SK-N-SH (cell line): ENCODE measurements around the gene MYO18B. TPM values are rescaled to one million over a fixed set of nuclear protein-coding genes. Genes with fewer than 3 reads are reported as not detected.

Source experiments
- CTCF ChIA-PET: fragments of 300-600, 350-600 bp; formaldehyde crosslinking; extraction: SDS; loops from one replicate; lab custom pipeline; 2021; lab: Yijun Ruan, JAX
- POLR2A ChIA-PET: fragments of 350-600 bp; sonication (Branson Sonifier 250); formaldehyde crosslinking; extraction: SDS; loops from one replicate; lab custom pipeline; 2020; ENCODE audit warnings: antibody characterized with exemption, inconsistent platforms; lab: Yijun Ruan, JAX
- DNase-seq: peaks from one replicate; pipeline ENCODE4 v3.0.0; 2012
- H2AFZ ChIP-seq: fragments of 200-600 bp; sonication (generic); 2 replicates; pipeline ENCODE4 v1.8.1; 2016; ENCODE audit warnings: antibody characterized with exemption, mild to moderate bottlenecking, low read depth
- H3F3A ChIP-seq: fragments of 200-600 bp; sonication (generic); replicated peaks from 2 replicates; pipeline ENCODE3; 2016; ENCODE audit warnings: antibody characterized with exemption, mild to moderate bottlenecking; ENCODE audit not compliant: insufficient read depth
- H3K27ac ChIP-seq, 2 experiments: fragments of 200-500 bp in 1 of 2; fragments of 200-600 bp in 1 of 2; sonication (Bioruptor generic) in 1 of 2; sonication (generic), shearing (Covaris generic) in 1 of 2; 2 replicates each; pipeline versions ENCODE4 v1.5.1 to v1.6.1; 2014 to 2016; ENCODE audit warnings: low read depth in 2 of 2, inconsistent platforms in 1 of 2, low read length in 1 of 2, mild to moderate bottlenecking in 1 of 2, mixed read lengths in 1 of 2
- H3K27me3 ChIP-seq: fragments of 200-600 bp; sonication (generic), shearing (Covaris generic); 2 replicates; pipeline ENCODE4 v1.6.1; 2016; ENCODE audit warnings: mixed run types; ENCODE audit not compliant: insufficient read depth
- H3K36me3 ChIP-seq, 2 experiments: fragments of 200-500 bp in 1 of 2; fragments of 200-600 bp in 1 of 2; sonication (Bioruptor generic) in 1 of 2; sonication (generic) in 1 of 2; replicated peaks in 1 of 2; 2 replicates each; pipeline versions ENCODE3 to v1.5.1; 2014 to 2016; ENCODE audit warnings: low read length in 1 of 2, mild to moderate bottlenecking in 1 of 2; ENCODE audit not compliant: insufficient read depth in 2 of 2, control insufficient read depth in 1 of 2
- H3K4me1 ChIP-seq, 2 experiments: fragments of 200-500 bp in 1 of 2; fragments of 200-600 bp in 1 of 2; sonication (Bioruptor generic) in 1 of 2; sonication (generic), shearing (Covaris generic) in 1 of 2; 2 replicates each; pipeline versions ENCODE4 v1.5.1 to v1.6.1; 2014 to 2016; ENCODE audit warnings: low read depth in 1 of 2, low read length in 1 of 2, mixed run types in 1 of 2; ENCODE audit not compliant: insufficient read depth in 2 of 2, control insufficient read depth in 1 of 2
- H3K4me2 ChIP-seq: fragments of 200-600 bp; sonication (generic), shearing (Covaris generic); 2 replicates; pipeline ENCODE4 v1.6.1; 2017; ENCODE audit warnings: mixed run types
- H3K4me3 ChIP-seq, 2 experiments: fragments of 200-500 bp in 1 of 2; fragments of 200-600 bp in 1 of 2; sonication (Bioruptor generic) in 1 of 2; sonication (generic), shearing (Covaris generic) in 1 of 2; 2 replicates each; pipeline versions ENCODE4 v1.5.1 to v1.8.1; 2014 to 2016; ENCODE audit warnings: low read depth in 2 of 2, inconsistent platforms in 1 of 2, low read length in 1 of 2, mild to moderate bottlenecking in 1 of 2, mixed read lengths in 1 of 2, moderate library complexity in 1 of 2
- H3K79me2 ChIP-seq: fragments of 200-600 bp; sonication (generic); 2 replicates; pipeline ENCODE4 v1.8.1; 2017; ENCODE audit warnings: mild to moderate bottlenecking; ENCODE audit not compliant: insufficient read depth
- H3K9ac ChIP-seq: fragments of 200-600 bp; sonication (generic); 2 replicates; pipeline ENCODE4 v1.6.1; 2017; ENCODE audit warnings: mixed run types
- H3K9me2 ChIP-seq: fragments of 200-600 bp; sonication (generic); 2 replicates; pipeline ENCODE4 v1.6.1; 2017; ENCODE audit warnings: mixed run types
- H3K9me3 ChIP-seq: fragments of 200-600 bp; sonication (generic); 2 replicates; pipeline ENCODE4 v1.6.1; 2017; ENCODE audit warnings: mixed run types, mild to moderate bottlenecking, moderate library complexity
- H4K20me1 ChIP-seq: fragments of 200-600 bp; sonication (generic); 2 replicates; pipeline ENCODE4 v1.6.1; 2017; ENCODE audit warnings: mild to moderate bottlenecking, mixed run types; ENCODE audit not compliant: insufficient read depth
- ELF1 ChIP-seq: IDR thresholded peaks from 2 replicates; pipeline ENCODE4 v1.4.0; 2012
- EZH2phosphoT487 ChIP-seq: fragments of 200-600 bp; sonication (generic); IDR thresholded peaks from 2 replicates; pipeline ENCODE4 v1.6.1; 2017; ENCODE audit warnings: low read depth, mixed run types, mild to moderate bottlenecking, antibody characterized with exemption, moderate library complexity, borderline replicate concordance
- FOXJ3 ChIP-seq: sonication (generic); formaldehyde crosslinking; IDR thresholded peaks from 2 replicates; pipeline ENCODE4 v1.5.1; 2020; ENCODE audit warnings: mild to moderate bottlenecking, missing genetic modification reagents
- GABPA ChIP-seq: IDR thresholded peaks from 2 replicates; pipeline ENCODE4 v1.4.0; 2012; ENCODE audit warnings: low read depth, mild to moderate bottlenecking
- GATA2 ChIP-seq: sonication (generic); formaldehyde crosslinking; IDR thresholded peaks from 2 replicates; pipeline ENCODE4 v1.5.0; 2020; ENCODE audit warnings: mild to moderate bottlenecking, missing genetic modification reagents
- MXI1 ChIP-seq: IDR thresholded peaks from 2 replicates; pipeline ENCODE4 v1.6.1; 2012; ENCODE audit warnings: mild to moderate bottlenecking, low read depth, low read length, improper control_type of control experiment
- NRF1 ChIP-seq: IDR thresholded peaks from 2 replicates; pipeline ENCODE4 v1.6.1; 2012; ENCODE audit warnings: low read depth, mild to moderate bottlenecking, low read length
- POLR2AphosphoS5 ChIP-seq: IDR thresholded peaks from 2 replicates; pipeline ENCODE4 v1.6.1; 2012; ENCODE audit warnings: low read depth, low read length
- RAD21 ChIP-seq: IDR thresholded peaks from 2 replicates; pipeline ENCODE4 v1.6.1; 2012; ENCODE audit warnings: mild to moderate bottlenecking, low read length
- RXRA ChIP-seq: IDR thresholded peaks from 2 replicates; pipeline ENCODE4 v1.4.0; 2012; ENCODE audit warnings: low read depth, mild to moderate bottlenecking, borderline replicate concordance
- SMC3 ChIP-seq: IDR thresholded peaks from 2 replicates; pipeline ENCODE4 v1.6.1; 2012; ENCODE audit warnings: low read depth, low read length, improper control_type of control experiment
- TCF12 ChIP-seq: IDR thresholded peaks from 2 replicates; pipeline ENCODE4 v1.4.0; 2012
- TEAD4 ChIP-seq: IDR thresholded peaks from 2 replicates; pipeline ENCODE4 v1.4.0; 2012; ENCODE audit warnings: mild to moderate bottlenecking, borderline replicate concordance; ENCODE audit not compliant: insufficient read depth
- WGBS: methylation state at CpG from one replicate; pipeline ENCODE4 v1.1.6; 2017; ENCODE audit warnings: low lambda C conversion rate; 5-methylcytosine and 5-hydroxymethylcytosine counted together
- polyA plus RNA-seq, 3 experiments: library from polyadenylated mRNA; depleted of rRNA; stranded (reverse); fragments of >200 nt; gene quantifications; 2 replicates each; pipeline ENCODE4 v1.2.3, GENCODE V29; 2012
- TF ChIP-seq, protein P1 (sequence below): IDR thresholded peaks from 2 replicates; pipeline ENCODE4 v1.4.0; 2012; ENCODE audit warnings: low read depth, borderline replicate concordance
- TF ChIP-seq, protein P2 (sequence below): fragments of 150-350 bp; IDR thresholded peaks from 2 replicates; pipeline ENCODE4 v1.6.1; 2016; ENCODE audit warnings: mild to moderate bottlenecking, low read depth, low read length
- TF ChIP-seq, protein P3 (sequence below): IDR thresholded peaks from 2 replicates; pipeline ENCODE4 v1.4.0; 2012; ENCODE audit warnings: low read depth
- TF ChIP-seq, protein P4 (sequence below): IDR thresholded peaks from 2 replicates; pipeline ENCODE4 v1.4.0; 2012; ENCODE audit warnings: low read depth, borderline replicate concordance
- TF ChIP-seq, protein P5 (sequence below): IDR thresholded peaks from 2 replicates; pipeline ENCODE4 v1.6.1; 2012; ENCODE audit warnings: mild to moderate bottlenecking, low read depth, low read length, moderate library complexity

MYO18B gene
- polyA plus RNA-seq, 1 of the 3 experiments (the other 2 are of a cell fraction) = 0.05 TPM

DNA sequence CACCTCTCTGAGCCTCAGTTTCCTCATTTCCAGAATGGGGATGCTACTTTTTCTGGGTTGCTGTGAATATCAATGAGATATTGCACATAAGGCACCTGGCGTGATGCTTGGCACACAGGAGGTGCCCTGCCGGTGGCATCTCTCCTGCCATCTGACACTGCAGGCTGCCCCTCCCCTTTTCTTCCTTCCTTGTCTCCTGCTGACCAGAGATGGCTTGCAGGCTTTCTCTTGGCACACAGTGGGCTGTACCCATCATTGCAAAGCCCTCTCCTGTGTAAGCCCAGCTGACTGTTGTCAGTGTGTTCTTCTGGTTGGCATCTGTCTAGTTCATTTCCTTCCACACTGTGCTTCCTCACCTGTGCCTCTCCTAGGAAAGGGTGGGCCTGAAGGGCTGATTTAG is 91.7 kb downstream of the MYO18B start:
- H3K4me1 ChIP-seq = no peaks in the 10 kb centered on the region
- CTCF ChIA-PET = no interaction called here
- no peaks in the 10 kb centered on the region for H3K79me2 ChIP-seq
- no peaks in the 10 kb centered on the region for H3K9me2 ChIP-seq
- WGBS = 85% methylated on average over 2 of the region's 2 CpGs
- no peak overlapping the region for H3K4me3 ChIP-seq
- H3K9ac ChIP-seq = no peak overlapping the region
- no peak overlapping the region for H3K27ac ChIP-seq
- DNase-seq = no peak
- H3F3A ChIP-seq = no peaks in the 10 kb centered on the region
- no peaks in the 10 kb centered on the region for H4K20me1 ChIP-seq
- H3K36me3 ChIP-seq = no peaks in the 10 kb centered on the region
- H3K4me2 ChIP-seq = no peak overlapping the region
- no peaks in the 10 kb centered on the region for H3K9me3 ChIP-seq
- TF ChIP-seq ELF1 (no peak), POLR2AphosphoS5 (no peak), RXRA (no peak), TEAD4 (no peak), NRF1 (no peak), TCF12 (no peak), MXI1 (no peak), GABPA (no peak), FOXJ3 (CRISPR knock-in tag) (no peak), SMC3 (no peak)
- TF ChIP-seq, protein P1, sequence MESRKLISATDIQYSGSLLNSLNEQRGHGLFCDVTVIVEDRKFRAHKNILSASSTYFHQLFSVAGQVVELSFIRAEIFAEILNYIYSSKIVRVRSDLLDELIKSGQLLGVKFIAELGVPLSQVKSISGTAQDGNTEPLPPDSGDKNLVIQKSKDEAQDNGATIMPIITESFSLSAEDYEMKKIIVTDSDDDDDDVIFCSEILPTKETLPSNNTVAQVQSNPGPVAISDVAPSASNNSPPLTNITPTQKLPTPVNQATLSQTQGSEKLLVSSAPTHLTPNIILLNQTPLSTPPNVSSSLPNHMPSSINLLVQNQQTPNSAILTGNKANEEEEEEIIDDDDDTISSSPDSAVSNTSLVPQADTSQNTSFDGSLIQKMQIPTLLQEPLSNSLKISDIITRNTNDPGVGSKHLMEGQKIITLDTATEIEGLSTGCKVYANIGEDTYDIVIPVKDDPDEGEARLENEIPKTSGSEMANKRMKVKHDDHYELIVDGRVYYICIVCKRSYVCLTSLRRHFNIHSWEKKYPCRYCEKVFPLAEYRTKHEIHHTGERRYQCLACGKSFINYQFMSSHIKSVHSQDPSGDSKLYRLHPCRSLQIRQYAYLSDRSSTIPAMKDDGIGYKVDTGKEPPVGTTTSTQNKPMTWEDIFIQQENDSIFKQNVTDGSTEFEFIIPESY = no peak
- TF ChIP-seq, protein P2, sequence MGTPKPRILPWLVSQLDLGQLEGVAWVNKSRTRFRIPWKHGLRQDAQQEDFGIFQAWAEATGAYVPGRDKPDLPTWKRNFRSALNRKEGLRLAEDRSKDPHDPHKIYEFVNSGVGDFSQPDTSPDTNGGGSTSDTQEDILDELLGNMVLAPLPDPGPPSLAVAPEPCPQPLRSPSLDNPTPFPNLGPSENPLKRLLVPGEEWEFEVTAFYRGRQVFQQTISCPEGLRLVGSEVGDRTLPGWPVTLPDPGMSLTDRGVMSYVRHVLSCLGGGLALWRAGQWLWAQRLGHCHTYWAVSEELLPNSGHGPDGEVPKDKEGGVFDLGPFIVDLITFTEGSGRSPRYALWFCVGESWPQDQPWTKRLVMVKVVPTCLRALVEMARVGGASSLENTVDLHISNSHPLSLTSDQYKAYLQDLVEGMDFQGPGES = no peak
- TF ChIP-seq, protein P3, sequence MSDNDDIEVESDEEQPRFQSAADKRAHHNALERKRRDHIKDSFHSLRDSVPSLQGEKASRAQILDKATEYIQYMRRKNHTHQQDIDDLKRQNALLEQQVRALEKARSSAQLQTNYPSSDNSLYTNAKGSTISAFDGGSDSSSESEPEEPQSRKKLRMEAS = no peak
- TF ChIP-seq, protein P4, sequence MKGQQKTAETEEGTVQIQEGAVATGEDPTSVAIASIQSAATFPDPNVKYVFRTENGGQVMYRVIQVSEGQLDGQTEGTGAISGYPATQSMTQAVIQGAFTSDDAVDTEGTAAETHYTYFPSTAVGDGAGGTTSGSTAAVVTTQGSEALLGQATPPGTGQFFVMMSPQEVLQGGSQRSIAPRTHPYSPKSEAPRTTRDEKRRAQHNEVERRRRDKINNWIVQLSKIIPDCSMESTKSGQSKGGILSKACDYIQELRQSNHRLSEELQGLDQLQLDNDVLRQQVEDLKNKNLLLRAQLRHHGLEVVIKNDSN = no peak
- POLR2A ChIA-PET = no interaction called here
- H2AFZ ChIP-seq = no peak overlapping the region
- H3K27me3 ChIP-seq = no peaks in the 10 kb centered on the region

DNA sequence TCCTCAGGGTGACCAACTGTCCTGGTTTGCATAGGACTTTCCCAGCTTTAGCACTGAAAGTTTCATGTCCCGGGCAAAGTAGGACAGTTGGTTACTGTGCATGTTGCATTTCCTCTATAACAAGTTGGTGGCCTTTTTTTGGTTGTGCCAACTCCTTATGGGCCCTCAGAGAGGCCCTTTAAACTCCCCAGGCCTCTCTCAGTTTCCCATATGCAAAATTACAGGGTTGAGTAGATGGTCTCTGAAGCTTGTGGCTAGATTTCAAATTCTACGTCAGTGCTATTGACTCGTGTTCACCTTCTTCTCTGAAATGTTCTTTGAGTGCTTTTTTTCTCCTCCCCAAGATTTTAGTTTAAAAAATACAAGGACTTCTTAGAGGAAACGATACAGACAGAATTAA is 92.5 kb downstream of the MYO18B start:
- no peaks in the 10 kb centered on the region for H3K36me3 ChIP-seq
- H3K9me3 ChIP-seq = no peaks in the 10 kb centered on the region
- H3K9ac ChIP-seq = no peak overlapping the region
- H3K27ac ChIP-seq = no peak overlapping the region
- H4K20me1 ChIP-seq = no peaks in the 10 kb centered on the region
- no peak overlapping the region for H3K4me3 ChIP-seq
- H3K4me1 ChIP-seq = no peaks in the 10 kb centered on the region
- no peak for DNase-seq
- H2AFZ ChIP-seq = no peak overlapping the region
- 39% methylated on average over 4 of the region's 4 CpGs for WGBS
- no peaks in the 10 kb centered on the region for H3K9me2 ChIP-seq
- no peak overlapping the region for H3K4me2 ChIP-seq
- ChIA-PET CTCF (interaction anchor here (1.6 kb wide), 1 partner anchor 20 kb away, joined by 3 read pairs; no protein-coding TSS in a partner anchor), POLR2A (no interaction called here)
- H3K79me2 ChIP-seq = no peaks in the 10 kb centered on the region
- no peaks in the 10 kb centered on the region for H3F3A ChIP-seq
- H3K27me3 ChIP-seq = no peaks in the 10 kb centered on the region
- TF ChIP-seq EZH2phosphoT487 = no peak
- no peak for TF ChIP-seq RXRA
- TF ChIP-seq POLR2AphosphoS5 = no peak
- TF ChIP-seq NRF1 = no peak
- no peak for TF ChIP-seq ELF1
- TF ChIP-seq GATA2 (CRISPR knock-in tag) = no peak
- TF ChIP-seq, protein P2 = no peak
- TF ChIP-seq, protein P3 = no peak
- TF ChIP-seq RAD21 = no peak
- TF ChIP-seq MXI1 = no peak
- TF ChIP-seq, protein P5, sequence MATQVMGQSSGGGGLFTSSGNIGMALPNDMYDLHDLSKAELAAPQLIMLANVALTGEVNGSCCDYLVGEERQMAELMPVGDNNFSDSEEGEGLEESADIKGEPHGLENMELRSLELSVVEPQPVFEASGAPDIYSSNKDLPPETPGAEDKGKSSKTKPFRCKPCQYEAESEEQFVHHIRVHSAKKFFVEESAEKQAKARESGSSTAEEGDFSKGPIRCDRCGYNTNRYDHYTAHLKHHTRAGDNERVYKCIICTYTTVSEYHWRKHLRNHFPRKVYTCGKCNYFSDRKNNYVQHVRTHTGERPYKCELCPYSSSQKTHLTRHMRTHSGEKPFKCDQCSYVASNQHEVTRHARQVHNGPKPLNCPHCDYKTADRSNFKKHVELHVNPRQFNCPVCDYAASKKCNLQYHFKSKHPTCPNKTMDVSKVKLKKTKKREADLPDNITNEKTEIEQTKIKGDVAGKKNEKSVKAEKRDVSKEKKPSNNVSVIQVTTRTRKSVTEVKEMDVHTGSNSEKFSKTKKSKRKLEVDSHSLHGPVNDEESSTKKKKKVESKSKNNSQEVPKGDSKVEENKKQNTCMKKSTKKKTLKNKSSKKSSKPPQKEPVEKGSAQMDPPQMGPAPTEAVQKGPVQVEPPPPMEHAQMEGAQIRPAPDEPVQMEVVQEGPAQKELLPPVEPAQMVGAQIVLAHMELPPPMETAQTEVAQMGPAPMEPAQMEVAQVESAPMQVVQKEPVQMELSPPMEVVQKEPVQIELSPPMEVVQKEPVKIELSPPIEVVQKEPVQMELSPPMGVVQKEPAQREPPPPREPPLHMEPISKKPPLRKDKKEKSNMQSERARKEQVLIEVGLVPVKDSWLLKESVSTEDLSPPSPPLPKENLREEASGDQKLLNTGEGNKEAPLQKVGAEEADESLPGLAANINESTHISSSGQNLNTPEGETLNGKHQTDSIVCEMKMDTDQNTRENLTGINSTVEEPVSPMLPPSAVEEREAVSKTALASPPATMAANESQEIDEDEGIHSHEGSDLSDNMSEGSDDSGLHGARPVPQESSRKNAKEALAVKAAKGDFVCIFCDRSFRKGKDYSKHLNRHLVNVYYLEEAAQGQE = no peak
